CD4-positive, alpha-beta T cell treated with Interferon alpha-2 for 1 hour (primary cell): ENCODE measurements around the gene RRP36.
A peak's percentile ranks its signal among the peaks of the same experiment; 100 is the strongest.

Source experiments
- DNase-seq, 2 donors: peaks; one replicate each; pipeline ENCODE4 v3.0.0-alpha.2; 2020 to 2022

RRP36 gene

DNA sequence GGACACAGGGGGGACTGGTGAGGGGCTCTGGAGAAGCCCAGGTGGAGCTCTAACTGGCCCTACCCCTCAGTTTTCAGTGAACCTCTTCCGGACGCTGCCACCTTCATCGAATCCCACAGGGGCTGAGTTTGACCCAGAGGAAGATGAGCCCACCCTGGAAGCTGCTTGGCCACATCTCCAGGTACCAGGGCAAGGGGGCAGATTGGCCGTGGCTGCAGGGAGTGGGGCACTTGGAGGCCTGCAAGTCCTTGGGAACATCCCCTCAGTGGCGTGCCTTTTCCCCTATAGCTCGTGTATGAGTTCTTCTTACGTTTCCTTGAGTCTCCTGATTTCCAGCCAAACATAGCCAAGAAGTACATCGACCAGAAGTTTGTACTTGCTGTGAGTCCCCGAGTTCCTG is 14.3 kb upstream of the RRP36 start:
- no peak for DNase-seq

DNA sequence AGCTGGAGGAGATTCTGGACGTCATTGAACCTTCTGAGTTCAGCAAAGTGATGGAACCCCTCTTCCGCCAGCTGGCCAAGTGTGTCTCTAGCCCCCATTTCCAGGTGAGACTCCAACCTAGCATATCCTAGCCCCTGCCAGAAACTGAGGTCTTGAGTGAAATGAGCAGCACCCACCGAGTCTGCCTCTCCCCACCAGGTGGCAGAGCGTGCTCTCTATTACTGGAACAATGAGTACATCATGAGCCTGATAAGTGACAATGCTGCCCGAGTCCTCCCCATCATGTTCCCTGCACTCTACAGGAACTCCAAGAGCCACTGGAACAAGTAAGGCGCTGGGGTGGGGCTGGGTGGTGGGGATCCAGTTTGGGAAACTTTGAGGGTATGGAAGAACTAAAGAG is 12.3 kb upstream of the RRP36 start:
- DNase-seq, result peak; percentile 22 to 48

GRCh38 chr6:43011207-43011606 is 10.2 kb upstream of the RRP36 start:
- DNase-seq, result no peak

DNA sequence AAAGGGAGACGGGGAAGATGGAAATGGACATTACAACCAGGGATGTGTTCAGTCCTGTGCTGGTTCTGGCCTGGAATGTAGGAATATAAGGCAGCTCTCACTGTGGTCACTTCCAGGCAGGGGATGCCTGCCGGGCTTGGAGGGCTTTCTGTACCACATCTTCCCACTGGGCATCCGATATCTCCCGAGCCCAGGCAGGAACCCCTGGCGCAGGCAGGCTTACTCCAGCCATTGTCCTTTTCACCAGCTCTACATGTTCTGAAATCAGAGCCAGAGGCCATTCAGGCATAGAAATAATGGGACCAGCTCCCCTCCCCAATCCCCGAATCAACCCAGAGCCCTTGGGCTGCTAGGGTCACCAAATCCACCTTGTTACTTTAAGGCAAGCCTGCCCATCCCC is 9.1 kb upstream of the RRP36 start:
- no peak for DNase-seq

- no peak for DNase-seq
Measured at GRCh38 chr6:43013097-43013842, 8.2 kb upstream of the RRP36 start.

GRCh38 chr6:43013843-43014433 is 7.5 kb upstream of the RRP36 start, which contains the start of the genes KLHDC3 and MEA1:
TSS of gene KLHDC3 (plus strand) at chr6:43014249. CDS start at chr6:43017193, 2,944 bp downstream.
TSS of gene MEA1 (minus strand) at chr6:43013946. CDS start at chr6:43013813, 133 bp downstream.
- DNase-seq, result peak; percentile 100

DNA sequence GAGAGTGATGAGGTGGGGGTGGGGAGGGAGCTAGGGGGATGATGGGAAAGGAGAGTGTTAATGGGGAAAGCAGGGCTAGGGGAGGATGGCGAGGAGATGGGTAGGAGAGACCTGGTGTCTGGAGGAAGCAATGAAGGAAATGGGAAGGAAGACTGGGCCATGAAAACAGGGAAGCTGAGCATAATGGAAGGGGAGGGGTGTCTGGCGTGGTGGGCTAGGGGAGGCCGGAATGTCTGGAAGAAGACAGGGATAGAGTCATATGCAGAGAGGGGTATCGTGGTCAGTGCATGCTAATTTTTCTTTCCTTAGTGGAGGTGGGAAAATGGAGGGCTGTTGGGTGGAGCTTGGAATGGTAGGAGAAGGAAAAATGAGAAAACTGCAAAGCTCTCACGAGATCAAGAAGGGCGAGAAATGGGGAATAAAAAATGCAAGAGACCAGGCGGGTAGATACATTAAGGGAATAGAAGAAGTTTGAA is 7.0 kb upstream of the RRP36 start:
- DNase-seq, result no peak

- DNase-seq, result no peak
Measured at GRCh38 chr6:43016176-43016942, 5.1 kb upstream of the RRP36 start.

GRCh38 chr6:43016943-43017334 is 4.5 kb upstream of the RRP36 start:
- no peak for DNase-seq

- no peak for DNase-seq
Measured at GRCh38 chr6:43019152-43019551, 2.3 kb upstream of the RRP36 start.

DNA sequence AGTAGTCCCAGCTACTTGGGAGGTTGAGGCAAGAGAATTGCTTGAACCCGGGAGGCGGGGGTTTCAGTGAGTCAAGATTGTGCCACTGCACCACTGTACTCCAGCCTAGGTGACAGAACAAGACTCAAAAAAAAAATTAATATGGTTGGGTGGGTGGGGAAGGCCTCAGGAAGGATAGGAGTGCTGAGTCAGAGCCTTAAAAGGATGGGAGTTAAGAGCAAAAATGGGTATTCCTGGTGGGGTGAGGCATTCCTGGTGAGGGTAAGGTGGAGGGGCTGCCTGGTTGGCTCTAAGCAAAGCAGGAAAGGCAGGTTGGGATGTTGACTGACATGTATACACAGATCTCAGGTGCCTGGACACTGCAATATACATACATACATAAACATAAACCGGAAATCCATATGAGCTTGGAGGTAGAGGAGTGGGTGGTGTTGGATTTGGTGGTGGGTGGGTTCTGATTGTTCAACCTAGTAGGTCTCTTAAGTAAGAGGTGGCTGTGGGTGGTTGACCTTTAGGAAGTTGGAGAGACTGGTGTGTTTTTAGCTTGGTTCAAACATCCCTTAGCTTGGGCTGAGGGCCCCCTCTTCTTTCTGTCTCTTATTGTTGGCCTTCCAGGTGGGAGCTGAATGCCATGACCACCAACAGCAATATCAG is 1.2 kb upstream of the RRP36 start:
- no peak for DNase-seq

- DNase-seq, result no peak
Measured at GRCh38 chr6:43020847-43021246, 576 bp upstream of the RRP36 start.

- DNase-seq, result no peak
Measured at GRCh38 chr6:43024436-43024835, 3.0 kb downstream of the RRP36 start.

DNA sequence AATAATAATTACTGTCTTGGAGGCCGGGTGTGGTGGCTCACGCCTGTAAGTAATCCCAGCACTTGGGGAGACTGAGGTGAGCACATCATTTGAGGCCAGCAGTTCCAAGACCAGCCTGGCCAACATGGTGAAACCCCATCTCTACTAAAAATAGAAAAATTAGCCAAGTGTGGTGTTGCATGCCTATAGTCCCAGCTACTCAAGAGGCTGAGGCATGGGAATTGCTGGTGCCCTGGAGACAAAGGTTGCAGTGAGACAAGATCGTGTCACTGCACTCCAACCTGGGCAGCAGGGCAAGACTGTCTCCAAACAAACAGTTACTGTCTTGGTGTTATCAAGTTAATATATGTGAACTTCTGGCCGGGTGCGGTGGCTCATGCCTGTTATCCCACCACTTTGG is 4.9 kb downstream of the RRP36 start:
- no peak for DNase-seq

GRCh38 chr6:43029120-43029519 is 7.7 kb downstream of the RRP36 start:
- DNase-seq, result no peak

- no peak for DNase-seq
Measured at GRCh38 chr6:43032326-43032725, 10.9 kb downstream of the RRP36 start.

GRCh38 chr6:43033496-43034189 is 12.2 kb downstream of the RRP36 start:
- DNase-seq, result no peak

DNA sequence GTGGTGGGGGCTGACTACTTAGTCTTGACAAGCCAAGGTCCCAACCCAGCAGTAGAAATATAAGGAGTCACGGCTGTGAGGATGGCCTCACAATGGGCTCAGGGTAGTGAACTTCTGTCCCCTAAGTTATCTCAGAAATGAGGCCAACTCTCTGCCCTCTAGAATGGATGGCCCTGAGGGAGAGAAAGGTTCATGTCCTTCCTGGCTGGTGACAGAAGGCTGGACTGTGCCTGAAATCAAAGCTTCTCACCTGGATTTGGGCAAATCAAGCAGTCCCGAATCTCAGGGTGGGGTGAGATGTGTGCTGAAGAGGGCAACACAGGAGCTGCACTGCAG is 12.7 kb downstream of the RRP36 start:
- DNase-seq, result no peak

DNA sequence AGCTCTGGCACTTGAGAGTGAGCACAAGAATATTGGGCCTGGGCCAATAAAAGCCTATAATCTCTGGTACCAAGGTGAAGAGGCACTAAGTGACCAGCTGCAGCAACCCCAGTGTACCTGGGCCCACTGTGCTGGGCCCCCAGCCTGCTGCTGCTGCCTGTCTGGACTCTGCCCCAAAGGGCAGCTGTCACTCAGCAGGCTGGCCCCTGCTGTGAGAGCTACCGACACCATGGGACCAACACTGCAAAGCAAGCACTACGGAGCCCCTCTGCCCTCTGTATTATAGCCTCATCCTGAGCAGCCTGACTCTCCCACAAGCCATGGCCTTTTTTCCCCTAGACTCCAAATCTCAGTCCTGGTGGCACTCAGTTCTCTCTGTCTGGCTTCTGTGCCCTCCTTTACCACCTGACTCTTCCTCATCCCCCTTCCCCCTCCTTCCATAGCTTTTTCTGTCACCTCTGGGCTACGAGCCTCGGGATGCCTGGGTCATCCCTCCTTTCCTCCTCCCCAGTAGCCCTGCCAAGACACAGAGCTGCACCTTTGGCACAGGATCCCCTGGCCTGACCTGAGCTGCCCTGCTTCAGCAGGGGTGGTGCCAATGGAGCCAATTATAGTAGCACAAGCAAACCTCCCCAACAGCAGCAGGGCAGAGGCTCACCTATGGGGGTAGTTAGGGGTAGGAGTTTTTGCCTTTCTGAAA is 14.2 kb downstream of the RRP36 start:
- DNase-seq, result no peak

DNA sequence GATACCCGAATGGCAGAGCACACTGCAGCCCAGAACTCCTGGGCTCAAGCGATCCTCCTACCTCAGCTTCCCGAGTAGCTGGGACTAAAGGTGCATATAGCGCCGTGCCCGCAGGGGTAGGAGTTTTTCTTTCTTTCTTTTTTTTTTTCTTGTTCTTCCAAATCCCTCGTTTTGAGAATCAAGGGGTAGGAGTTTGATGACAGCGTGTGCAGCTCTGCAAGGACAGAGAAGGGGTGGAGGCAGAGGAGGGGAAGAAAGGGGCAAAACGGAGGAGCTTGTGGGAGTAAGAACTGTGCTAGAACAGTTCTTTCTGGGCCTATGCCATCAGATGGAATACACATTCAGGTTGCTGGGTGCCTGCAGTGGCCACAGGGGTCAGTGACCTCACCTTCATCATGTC is 15.3 kb downstream of the RRP36 start:
- no peak for DNase-seq

DNA sequence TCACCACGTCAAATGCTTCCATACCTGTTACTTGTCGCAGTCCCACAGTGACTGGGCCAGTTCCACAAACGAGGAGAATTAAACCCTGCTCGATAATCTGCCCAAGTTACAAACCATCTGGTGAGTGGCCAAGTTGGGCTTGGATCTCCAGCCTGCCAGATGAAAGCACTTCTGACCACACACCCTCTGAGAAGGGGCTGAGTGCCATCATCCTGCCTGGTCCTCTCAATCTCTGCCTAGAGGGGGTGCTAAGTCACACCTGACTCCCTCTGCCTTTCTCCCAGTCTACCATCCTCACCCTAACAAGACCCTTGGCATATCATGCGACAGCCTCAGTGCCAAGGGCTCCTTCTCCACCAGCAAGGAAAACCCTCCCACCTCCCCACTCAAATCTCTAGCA is 15.8 kb downstream of the RRP36 start:
- no peak for DNase-seq

GRCh38 chr6:43037706-43038105 is 16.3 kb downstream of the RRP36 start:
- DNase-seq, result no peak
